ENCODE results near the gene SHROOM4. TPM values are rescaled to one million over a fixed set of nuclear protein-coding genes. Genes with fewer than 3 reads are reported as not detected.

Gene SHROOM4
- total and polyA plus RNA-seq, 3 donors from 2014 or later: 1.9 to 6.5 (median 4.6) TPM

DNA sequence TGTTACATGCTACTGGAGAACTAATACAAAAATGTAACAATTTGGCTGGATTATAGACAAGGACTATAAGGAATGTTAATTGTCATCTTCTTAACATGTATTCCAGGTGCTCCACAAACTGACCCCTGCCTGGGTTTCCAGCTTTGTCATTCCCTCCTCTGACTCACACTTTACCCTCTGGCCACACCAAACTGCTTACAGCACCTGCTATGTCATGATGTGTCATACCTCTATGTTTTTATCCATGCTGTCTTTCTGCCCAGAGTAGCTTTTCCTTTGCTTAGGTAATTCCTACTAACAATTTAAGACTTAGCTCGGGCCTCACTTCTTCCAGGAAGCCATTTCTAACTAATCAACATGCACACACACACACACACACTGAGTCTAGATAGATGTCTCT is 14.0 kb upstream of the SHROOM4 start:
- no peaks in the 10 kb centered on the region for H3K9me3 ChIP-seq
- WGBS, 2 donors: 71 to 84% methylated on average over 1 of the region's 1 CpG
- H3K4me1 ChIP-seq: no peaks in the 10 kb centered on the region
- H3K27ac ChIP-seq: no peak overlapping the region
- no peak for DNase-seq
- intact Hi-C loops (cut with DNase I; ENCODE audit: low total_unique reads): no loop called here
- no peak for TF ChIP-seq POLR2A (IDR thresholded peaks at IDR 0.05)
- no peak for TF ChIP-seq CTCF (IDR thresholded peaks at IDR 0.05)
- H3K36me3 ChIP-seq (ENCODE audit: low read depth, missing control alignments): no peaks in the 10 kb centered on the region
- H3K4me3 ChIP-seq: no peak overlapping the region
- H3K27me3 ChIP-seq: no peaks in the 10 kb centered on the region

GRCh38 chrX:50825825-50826224 is 11.8 kb upstream of the SHROOM4 start:
- Histone ChIP-seq H3K27ac (no peak overlapping the region), H3K9me3 (no peaks in the 10 kb centered on the region), H3K27me3 (no peaks in the 10 kb centered on the region), H3K36me3 (ENCODE audit: low read depth, missing control alignments) (no peaks in the 10 kb centered on the region), H3K4me3 (no peak overlapping the region), H3K4me1 (no peaks in the 10 kb centered on the region)
- DNase-seq: no peak
- TF ChIP-seq CTCF (IDR thresholded peaks at IDR 0.05) (no peak), POLR2A (IDR thresholded peaks at IDR 0.05) (no peak)
- 87 to 92% methylated on average over 2 of the region's 2 CpGs for WGBS, 2 donors
- intact Hi-C loops (cut with DNase I; ENCODE audit: low total_unique reads): no loop called here

- no peak for TF ChIP-seq POLR2A (IDR thresholded peaks at IDR 0.05)
- no peak for TF ChIP-seq CTCF (IDR thresholded peaks at IDR 0.05)
- Histone ChIP-seq H3K27me3 (no peaks in the 10 kb centered on the region), H3K9me3 (no peaks in the 10 kb centered on the region), H3K4me3 (no peak overlapping the region), H3K4me1 (no peaks in the 10 kb centered on the region), H3K27ac (no peak overlapping the region), H3K36me3 (ENCODE audit: low read depth, missing control alignments) (no peaks in the 10 kb centered on the region)
- 94 to 95% methylated on average over 1 of the region's 1 CpG for WGBS, 2 donors
- no peak for DNase-seq
- intact Hi-C loops (cut with DNase I; ENCODE audit: low total_unique reads): no loop called here
Observed at GRCh38 chrX:50818986-50819385, 5.0 kb upstream of the SHROOM4 start.

DNA sequence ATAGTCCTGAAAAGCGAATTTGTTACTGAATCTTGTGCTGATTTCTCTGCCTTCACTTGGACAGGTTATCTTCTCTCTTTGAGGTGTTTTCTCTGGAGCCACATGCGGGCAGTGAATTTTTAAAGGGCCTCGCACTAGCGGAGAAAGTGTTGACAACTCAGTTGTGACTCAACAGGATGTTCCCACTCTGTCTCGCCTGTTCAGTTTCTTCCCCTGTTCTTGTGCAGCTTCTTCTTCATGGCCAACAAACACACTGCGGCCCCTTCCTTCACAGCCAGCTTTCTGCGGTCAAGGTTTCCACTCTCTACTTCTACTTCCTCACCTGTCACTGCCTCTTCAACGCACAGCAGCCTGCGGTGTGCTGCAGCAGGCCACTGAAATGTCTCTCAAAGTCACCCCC is 1.1 kb upstream of the SHROOM4 start:
- intact Hi-C loops (cut with DNase I; ENCODE audit: low total_unique reads): no loop called here
- Histone ChIP-seq H3K27ac (no peak overlapping the region), H3K4me1 (no peaks in the 10 kb centered on the region), H3K4me3 (no peak overlapping the region), H3K27me3 (no peaks in the 10 kb centered on the region), H3K36me3 (ENCODE audit: low read depth, missing control alignments) (no peaks in the 10 kb centered on the region), H3K9me3 (no peaks in the 10 kb centered on the region)
- TF ChIP-seq CTCF (IDR thresholded peaks at IDR 0.05) (no peak), POLR2A (IDR thresholded peaks at IDR 0.05) (no peak)
- WGBS, 2 donors: 45 to 51% methylated on average over 9 of the region's 9 CpGs
- no peak for DNase-seq

- TF ChIP-seq CTCF (IDR thresholded peaks at IDR 0.05) (no peak), POLR2A (IDR thresholded peaks at IDR 0.05) (no peak)
- intact Hi-C loops (cut with DNase I; ENCODE audit: low total_unique reads): no loop called here
- Histone ChIP-seq H3K9me3 (no peaks in the 10 kb centered on the region), H3K27me3 (no peaks in the 10 kb centered on the region), H3K27ac (no peak overlapping the region), H3K36me3 (ENCODE audit: low read depth, missing control alignments) (no peaks in the 10 kb centered on the region), H3K4me3 (peak overlapping the region in 1 of 2 donors; percentile 56), H3K4me1 (no peaks in the 10 kb centered on the region)
- 26% methylated on average over 5 of the region's 6 CpGs; no CpG with 5 or more reads in 1 of the 2 donors for WGBS, 2 donors
- DNase-seq: peak; percentile 10
Observed at GRCh38 chrX:50814701-50815100, 707 bp upstream of the SHROOM4 start.
